KMS-11 (cell line): Measurements from ENCODE around the gene RTN3.

ENCODE experiments used
- H2AFZ ChIP-seq: fragments of 200-600 bp; sonication (generic); 2 replicates; pipeline ENCODE4 v1.6.1; 2016; ENCODE audit warnings: antibody characterized with exemption, mixed run types, low read depth
- H3K27ac ChIP-seq: fragments of 200-600 bp; sonication (generic); 2 replicates; pipeline ENCODE4 v1.6.1; 2016; ENCODE audit warnings: mild to moderate bottlenecking, mixed run types
- H3K27me3 ChIP-seq: fragments of 200-600 bp; sonication (generic); 2 replicates; pipeline ENCODE4 v1.6.1; 2017; ENCODE audit warnings: mild to moderate bottlenecking, low read depth, mixed run types, moderate library complexity; ENCODE audit not compliant: insufficient read depth
- H3K36me3 ChIP-seq: fragments of 200-600 bp; sonication (generic); 2 replicates; pipeline ENCODE4 v1.6.1; 2017; ENCODE audit warnings: mild to moderate bottlenecking, mixed run types; ENCODE audit not compliant: insufficient read depth
- H3K4me1 ChIP-seq: fragments of 200-600 bp; sonication (generic); 2 replicates; pipeline ENCODE4 v1.6.1; 2016; ENCODE audit warnings: mild to moderate bottlenecking, low read depth, mixed run types; ENCODE audit not compliant: poor library complexity, severe bottlenecking
- H3K4me2 ChIP-seq: fragments of 200-600 bp; sonication (generic); 2 replicates; pipeline ENCODE4 v1.7.0; 2016; ENCODE audit warnings: mild to moderate bottlenecking, mixed run types
- H3K4me3 ChIP-seq: fragments of 200-600 bp; sonication (generic); IDR thresholded peaks from 2 replicates; pipeline ENCODE4 v1.6.1; 2017; ENCODE audit warnings: low read depth, low read length, mixed read lengths; ENCODE audit not compliant: insufficient read depth
- H3K79me2 ChIP-seq: fragments of 200-600 bp; sonication (generic); 2 replicates; pipeline ENCODE4 v1.6.1; 2016; ENCODE audit warnings: low read depth, mixed run types; ENCODE audit not compliant: insufficient read depth
- H3K9ac ChIP-seq: fragments of 200-600 bp; sonication (generic); 2 replicates; pipeline ENCODE4 v1.6.1; 2016; ENCODE audit warnings: mild to moderate bottlenecking, mixed run types
- H4K20me1 ChIP-seq: fragments of 200-600 bp; sonication (generic); 2 replicates; pipeline ENCODE4 v1.6.1; 2016; ENCODE audit warnings: mild to moderate bottlenecking, mixed run types; ENCODE audit not compliant: insufficient read depth
- TF ChIP-seq, protein P1 (sequence below): fragments of 200-600 bp; sonication (generic); conservative IDR thresholded peaks from 2 replicates; pipeline ENCODE4 v1.6.1; 2017; ENCODE audit warnings: low read depth, mild to moderate bottlenecking, antibody characterized with exemption, low read length, moderate library complexity, mixed read lengths

The RTN3 gene

GRCh38 chr11:63710476-63711217 lies 29.3 kb downstream of the RTN3 start:
- Histone ChIP-seq H3K27me3 (no peaks in the 10 kb centered on the region), H3K27ac (no peak overlapping the region), H3K9ac (no peak overlapping the region), H3K79me2 (peaks cover 17% of the 10 kb centered on the region; the same call in 1 of the 2 replicates), H2AFZ (no peak overlapping the region), H3K4me1 (no peaks in the 10 kb centered on the region), H3K36me3 (no peaks in the 10 kb centered on the region), H3K4me2 (no peak overlapping the region), H3K4me3 (no peak overlapping the region), H4K20me1 (no peaks in the 10 kb centered on the region)
- TF ChIP-seq, protein P1, sequence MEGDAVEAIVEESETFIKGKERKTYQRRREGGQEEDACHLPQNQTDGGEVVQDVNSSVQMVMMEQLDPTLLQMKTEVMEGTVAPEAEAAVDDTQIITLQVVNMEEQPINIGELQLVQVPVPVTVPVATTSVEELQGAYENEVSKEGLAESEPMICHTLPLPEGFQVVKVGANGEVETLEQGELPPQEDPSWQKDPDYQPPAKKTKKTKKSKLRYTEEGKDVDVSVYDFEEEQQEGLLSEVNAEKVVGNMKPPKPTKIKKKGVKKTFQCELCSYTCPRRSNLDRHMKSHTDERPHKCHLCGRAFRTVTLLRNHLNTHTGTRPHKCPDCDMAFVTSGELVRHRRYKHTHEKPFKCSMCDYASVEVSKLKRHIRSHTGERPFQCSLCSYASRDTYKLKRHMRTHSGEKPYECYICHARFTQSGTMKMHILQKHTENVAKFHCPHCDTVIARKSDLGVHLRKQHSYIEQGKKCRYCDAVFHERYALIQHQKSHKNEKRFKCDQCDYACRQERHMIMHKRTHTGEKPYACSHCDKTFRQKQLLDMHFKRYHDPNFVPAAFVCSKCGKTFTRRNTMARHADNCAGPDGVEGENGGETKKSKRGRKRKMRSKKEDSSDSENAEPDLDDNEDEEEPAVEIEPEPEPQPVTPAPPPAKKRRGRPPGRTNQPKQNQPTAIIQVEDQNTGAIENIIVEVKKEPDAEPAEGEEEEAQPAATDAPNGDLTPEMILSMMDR, result no peak

DNA sequence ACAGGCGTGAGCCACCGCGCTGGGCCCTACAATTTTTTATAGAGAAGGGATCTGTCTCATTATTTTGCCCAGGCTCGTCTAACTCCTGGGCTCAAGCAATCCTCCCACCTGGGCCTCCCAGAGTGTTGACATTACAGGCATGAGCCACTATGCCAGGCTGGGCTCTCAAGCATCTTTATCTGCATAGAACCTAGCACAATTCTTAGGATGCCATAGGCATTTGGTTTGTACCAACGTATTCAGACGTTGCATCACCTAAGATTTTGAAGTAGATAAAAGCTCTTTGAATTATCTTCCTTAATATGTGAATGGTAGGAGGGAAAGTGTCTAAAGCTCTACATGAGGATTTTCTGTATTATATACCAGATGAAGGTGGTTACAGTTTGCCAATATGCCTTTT lies 30.5 kb downstream of the RTN3 start:
- TF ChIP-seq, protein P1, result no peak
- H3K79me2 ChIP-seq, result peaks cover 17% of the 10 kb centered on the region; the same call in 1 of the 2 replicates
- no peaks in the 10 kb centered on the region for H3K27me3 ChIP-seq
- no peak overlapping the region for H3K9ac ChIP-seq
- H4K20me1 ChIP-seq, result no peaks in the 10 kb centered on the region
- no peak overlapping the region for H2AFZ ChIP-seq
- no peaks in the 10 kb centered on the region for H3K36me3 ChIP-seq
- no peak overlapping the region for H3K4me3 ChIP-seq
- H3K4me2 ChIP-seq, result no peak overlapping the region
- no peaks in the 10 kb centered on the region for H3K4me1 ChIP-seq
- no peak overlapping the region for H3K27ac ChIP-seq

DNA sequence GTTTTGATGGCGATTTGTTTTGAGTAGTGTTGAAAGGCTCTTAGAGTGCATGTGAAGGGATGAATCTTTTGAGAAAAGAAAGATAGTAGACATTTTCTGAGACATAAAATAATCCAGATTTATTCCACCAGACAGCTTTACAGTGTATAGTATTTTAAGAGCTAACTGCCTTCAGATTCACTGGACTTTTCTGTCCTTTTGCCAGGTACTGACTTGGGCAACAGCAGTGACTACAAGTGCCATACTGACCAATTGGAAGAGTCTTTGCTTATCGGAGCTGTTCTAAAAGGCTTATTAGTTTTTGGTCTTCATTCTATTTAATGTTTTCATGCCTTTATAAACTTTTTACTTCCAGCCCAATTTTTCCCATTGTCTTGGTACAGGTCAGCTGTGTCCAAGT lies 32.5 kb downstream of the RTN3 start:
- Histone ChIP-seq H3K9ac (no peak overlapping the region), H4K20me1 (no peaks in the 10 kb centered on the region), H3K79me2 (peaks cover 17% of the 10 kb centered on the region; the same call in 1 of the 2 replicates), H3K27me3 (no peaks in the 10 kb centered on the region), H3K4me2 (no peak overlapping the region), H3K4me3 (no peak overlapping the region), H3K27ac (no peak overlapping the region), H3K4me1 (no peaks in the 10 kb centered on the region), H3K36me3 (no peaks in the 10 kb centered on the region), H2AFZ (no peak overlapping the region)
- TF ChIP-seq, protein P1, result no peak

- H3K4me3 ChIP-seq, result no peak overlapping the region
- no peak overlapping the region for H3K4me2 ChIP-seq
- H3K79me2 ChIP-seq, result peaks cover 17% of the 10 kb centered on the region; the same call in 1 of the 2 replicates
- no peaks in the 10 kb centered on the region for H3K4me1 ChIP-seq
- no peak overlapping the region for H3K9ac ChIP-seq
- TF ChIP-seq, protein P1, result no peak
- no peaks in the 10 kb centered on the region for H4K20me1 ChIP-seq
- H2AFZ ChIP-seq, result no peak overlapping the region
- H3K27me3 ChIP-seq, result no peaks in the 10 kb centered on the region
- H3K36me3 ChIP-seq, result no peaks in the 10 kb centered on the region
- H3K27ac ChIP-seq, result no peak overlapping the region
Observed at GRCh38 chr11:63716046-63716445, 34.7 kb downstream of the RTN3 start.
